Heart left ventricle (tissue), 13 donors: ENCODE measurements around the gene WDR89.

Experiments used
- POLR2A ChIP-seq, 2 donors: fragments of 450-650 bp; IDR thresholded peaks; one replicate each; pipeline ENCODE4 v1.6.1; 2017; ENCODE audit warnings: antibody characterized with exemption in 2 of 2, mild to moderate bottlenecking in 2 of 2, moderate library complexity in 2 of 2
- TF ChIP-seq, protein P1 (sequence below), 12 donors: fragments of 200-600 bp; sonication (generic) in 4 of 12; IDR thresholded peaks; one replicate each; pipeline versions ENCODE4 v1.5.0 to v1.8.0; 2018 to 2022; ENCODE audit warnings: antibody characterized with exemption in 12 of 12, mild to moderate bottlenecking in 5 of 12
- donor health status: ischemic (EF 13 %, LVEDD 7.1; RV severe dilation, severe dysfunction).
- donor health status: DM: no; HTN: yes; CAD: no.
- donor health status: DM: no; HTN: no; CAD: no.
- donor health status: ischemic (EF 25% LVEDD 6.9; RV normal size, moderate dysfunction).
- donor health status: ischemic (EF 25% LVEDD 5.7; RV mildly dilated, moderate dysfunction).
- donor health status: ischemic (EF 35%, LVEDD 5.7; RV mildly dilated, moderate dysfunction).
- donor health status: nonischemic (EF 11% LVEDD 7.7; RV severe dilation, severe dysfunction).
- donor health status: DM: yes; HTN: yes; CAD: no.
- donor health status: PGD.
- donor health status: ischemic (EF 29% LVEDD 5.4; RV normal size, mild dysfunction).
- donor health status: nonischemic (EF 23%, LVEDD 6.1; RV moderate dilation, normal function).

- TF ChIP-seq, protein P1, sequence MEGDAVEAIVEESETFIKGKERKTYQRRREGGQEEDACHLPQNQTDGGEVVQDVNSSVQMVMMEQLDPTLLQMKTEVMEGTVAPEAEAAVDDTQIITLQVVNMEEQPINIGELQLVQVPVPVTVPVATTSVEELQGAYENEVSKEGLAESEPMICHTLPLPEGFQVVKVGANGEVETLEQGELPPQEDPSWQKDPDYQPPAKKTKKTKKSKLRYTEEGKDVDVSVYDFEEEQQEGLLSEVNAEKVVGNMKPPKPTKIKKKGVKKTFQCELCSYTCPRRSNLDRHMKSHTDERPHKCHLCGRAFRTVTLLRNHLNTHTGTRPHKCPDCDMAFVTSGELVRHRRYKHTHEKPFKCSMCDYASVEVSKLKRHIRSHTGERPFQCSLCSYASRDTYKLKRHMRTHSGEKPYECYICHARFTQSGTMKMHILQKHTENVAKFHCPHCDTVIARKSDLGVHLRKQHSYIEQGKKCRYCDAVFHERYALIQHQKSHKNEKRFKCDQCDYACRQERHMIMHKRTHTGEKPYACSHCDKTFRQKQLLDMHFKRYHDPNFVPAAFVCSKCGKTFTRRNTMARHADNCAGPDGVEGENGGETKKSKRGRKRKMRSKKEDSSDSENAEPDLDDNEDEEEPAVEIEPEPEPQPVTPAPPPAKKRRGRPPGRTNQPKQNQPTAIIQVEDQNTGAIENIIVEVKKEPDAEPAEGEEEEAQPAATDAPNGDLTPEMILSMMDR (IDR thresholded peaks at IDR 0.05): no peak
- TF ChIP-seq POLR2A (IDR thresholded peaks at IDR 0.05): no peak
Observed at GRCh38 chr14:63650256-63650952, 8.7 kb upstream of the WDR89 start.
